B cell (primary cell): ENCODE data around the gene SSUH2. TPM values are rescaled to one million over a fixed set of nuclear protein-coding genes. Genes with fewer than 3 reads are reported as not detected.

Experiments
- ATAC-seq: fragments of 200-7000 bp; cut with Tn5 transposase; one replicate; pipeline ENCODE4 v1.10.0; 2021; ENCODE audit warnings: low read depth, mild to moderate bottlenecking, moderate number of reproducible peaks, moderate library complexity
- CTCF ChIA-PET: fragments of 350-600 bp; sonication (Branson Sonifier 250); formaldehyde crosslinking; loops from one replicate; lab custom pipeline; 2021; ENCODE audit warnings: antibody characterized with exemption, inconsistent platforms; lab: Charles Lee
- POLR2A ChIA-PET: fragments of 350-600 bp; sonication (Branson Sonifier 250); formaldehyde crosslinking; loops from one replicate; lab custom pipeline; 2021; ENCODE audit warnings: antibody characterized with exemption; lab: Charles Lee
- DNase-seq: peaks from one replicate; pipeline ENCODE4 v3.0.0; 2013
- H2AFZ ChIP-seq: 2 replicates; pipeline ENCODE4 v1.6.1; 2012; ENCODE audit warnings: mild to moderate bottlenecking, low read depth, low read length; ENCODE audit not compliant: insufficient read depth, poor library complexity, severe bottlenecking
- H3K27ac ChIP-seq, 2 donors: 1 replicate in 1 of 2; 2 replicates in 1 of 2; pipeline ENCODE4 v1.5.1; 2012 to 2013; ENCODE audit warnings: low read length in 2 of 2, mild to moderate bottlenecking in 2 of 2, moderate library complexity in 1 of 2
- H3K27me3 ChIP-seq, 4 experiments: fragments of 200-600 bp in 1 of 4; sonication (generic) in 1 of 4; replicated peaks in 1 of 4; 1 replicate in 2 of 4; 2 replicates in 2 of 4; pipeline versions ENCODE4 v1.6.1 to v1.7.0; 2013 to 2016; ENCODE audit warnings: low read length in 3 of 4, mild to moderate bottlenecking in 2 of 4, mixed read lengths in 1 of 4, moderate library complexity in 1 of 4; ENCODE audit not compliant: insufficient read depth in 4 of 4, control insufficient read depth in 3 of 4; ENCODE audit errors: control extremely low read depth in 1 of 4
- H3K36me3 ChIP-seq, 2 experiments: replicated peaks in 1 of 2; 1 replicate in 1 of 2; 2 replicates in 1 of 2; pipeline versions ENCODE4 v1.6.1 to v1.7.1; 2013; ENCODE audit warnings: low read length in 1 of 2; ENCODE audit not compliant: insufficient read depth in 2 of 2, control insufficient read depth in 1 of 2; ENCODE audit errors: control extremely low read depth in 1 of 2, extremely low read depth in 1 of 2
- H3K4me1 ChIP-seq, 2 donors: fragments of 200-600 bp in 1 of 2; sonication (generic) in 1 of 2; 1 replicate in 1 of 2; 2 replicates in 1 of 2; pipeline versions ENCODE4 v1.5.1 to v1.6.1; 2013 to 2017; ENCODE audit warnings: low read length in 2 of 2; ENCODE audit not compliant: control insufficient read depth in 2 of 2, insufficient read depth in 2 of 2
- H3K4me2 ChIP-seq: replicated peaks from 2 replicates; pipeline ENCODE3; 2012; ENCODE audit warnings: mild to moderate bottlenecking, low read depth, low read length; ENCODE audit not compliant: poor library complexity, severe bottlenecking
- H3K4me3 ChIP-seq, 5 experiments: fragments of 200-600 bp in 1 of 5; sonication (generic) in 1 of 5; 1 replicate in 3 of 5; 2 replicates in 2 of 5; pipeline versions ENCODE4 v1.5.1 to v1.7.0; 2011 to 2016; ENCODE audit warnings: low read length in 4 of 5, mild to moderate bottlenecking in 4 of 5, low read depth in 2 of 5, control low read depth in 1 of 5, moderate library complexity in 1 of 5; ENCODE audit not compliant: insufficient read depth in 1 of 5; ENCODE audit errors: control extremely low read depth in 1 of 5, extremely low read depth in 1 of 5
- H3K79me2 ChIP-seq: fragments of 200-600 bp; sonication (generic); one replicate; pipeline ENCODE4 v1.6.0; 2016; ENCODE audit warnings: low read length; ENCODE audit not compliant: control insufficient read depth, insufficient read depth
- H3K9ac ChIP-seq: fragments of 200-600 bp; sonication (generic); 2 replicates; pipeline ENCODE4 v1.6.1; 2017; ENCODE audit warnings: mild to moderate bottlenecking, low read length, moderate library complexity
- H3K9me3 ChIP-seq, 3 donors: one replicate each; pipeline versions ENCODE4 v1.6.1 to v1.7.1; 2013; ENCODE audit warnings: low read length in 2 of 3; ENCODE audit not compliant: control insufficient read depth in 2 of 3, insufficient read depth in 1 of 3; ENCODE audit errors: control extremely low read depth in 1 of 3
- H4K20me1 ChIP-seq: 2 replicates; pipeline ENCODE4 v1.6.0; 2012; ENCODE audit warnings: mild to moderate bottlenecking, low read length; ENCODE audit not compliant: insufficient read depth, control insufficient read depth, poor library complexity, severe bottlenecking
- H3K27ac Mint-ChIP-seq: one replicate; pipeline ENCODE4 v1.8.0; 2021; ENCODE audit warnings: mixed read lengths
- H3K27me3 Mint-ChIP-seq: one replicate; pipeline ENCODE4 v1.8.0; 2021; ENCODE audit warnings: mixed read lengths
- H3K4me1 Mint-ChIP-seq: one replicate; pipeline ENCODE4 v1.8.0; 2021; ENCODE audit warnings: mixed read lengths
- H3K4me3 Mint-ChIP-seq: one replicate; pipeline ENCODE4 v1.8.0; 2021; ENCODE audit warnings: mixed read lengths
- H3K9me3 Mint-ChIP-seq: one replicate; pipeline ENCODE4 v1.8.0; 2022; ENCODE audit warnings: mixed read lengths; ENCODE audit not compliant: insufficient read depth
- EZH2 ChIP-seq: IDR thresholded peaks from 2 replicates; pipeline ENCODE4 v1.6.1; 2012; ENCODE audit warnings: borderline replicate concordance, low read depth, mild to moderate bottlenecking, moderate library complexity, low read length; ENCODE audit not compliant: insufficient read depth, poor library complexity, severe bottlenecking
- WGBS: methylation state at CpG from one replicate; pipeline ENCODE4 v1.1.5; 2013; ENCODE audit warnings: missing lambda C conversion rate; ENCODE audit not compliant: insufficient coverage; 5-methylcytosine and 5-hydroxymethylcytosine counted together
- intact Hi-C: fragments of 100-400 bp; cut with micrococcal nuclease; formaldehyde crosslinking; loops from one replicate; pipeline ENCODE4 v1.10.0; 2022
- polyA plus RNA-seq: library from polyadenylated mRNA; depleted of rRNA; stranded (reverse); fragments of >200 nt; gene quantifications from 2 replicates; pipeline ENCODE4 v1.2.3, GENCODE V29; 2012
- total RNA-seq, 2 donors: library from RNA; stranded (reverse); fragments of 120-200 nt in 1 of 2; gene quantifications; 1 replicate in 1 of 2; 2 replicates in 1 of 2; pipeline versions ENCODE4 v1.2.3 to v1.2.4, GENCODE V29; 2013 to 2022
- TF ChIP-seq, protein P1 (sequence below): fragments of 200-600 bp; IDR thresholded peaks from one replicate; pipeline ENCODE4 v1.8.0; 2022; ENCODE audit warnings: antibody characterized with exemption, mild to moderate bottlenecking

Gene SSUH2
- total and polyA plus RNA-seq, 2 donors (not counting 1 experiment from before 2014, with no cell fraction given) = not detected

GRCh38 chr3:8629151-8630021 lies 15.2 kb downstream of the SSUH2 start:
- peaks cover 0 to 4% (median 0%) of the 10 kb centered on the region in 4 experiments for H3K27me3 ChIP-seq
- ChIA-PET POLR2A (no interaction called here), CTCF (no interaction called here)
- no peak overlapping the region for H3K27ac Mint-ChIP-seq
- intact Hi-C loops = no loop called here
- no peaks in the 10 kb centered on the region for H4K20me1 ChIP-seq
- no peak overlapping the region for H3K4me3 Mint-ChIP-seq
- peaks cover 14% of the 10 kb centered on the region for H3K27me3 Mint-ChIP-seq
- no peaks in the 10 kb centered on the region for H3K79me2 ChIP-seq
- H3K36me3 ChIP-seq = no peaks in the 10 kb centered on the region
- peaks cover 0 to 8% of the 10 kb centered on the region in 2 donors for H3K4me1 ChIP-seq
- H3K27ac ChIP-seq = no peak overlapping the region
- no peak for TF ChIP-seq EZH2
- TF ChIP-seq, protein P1, sequence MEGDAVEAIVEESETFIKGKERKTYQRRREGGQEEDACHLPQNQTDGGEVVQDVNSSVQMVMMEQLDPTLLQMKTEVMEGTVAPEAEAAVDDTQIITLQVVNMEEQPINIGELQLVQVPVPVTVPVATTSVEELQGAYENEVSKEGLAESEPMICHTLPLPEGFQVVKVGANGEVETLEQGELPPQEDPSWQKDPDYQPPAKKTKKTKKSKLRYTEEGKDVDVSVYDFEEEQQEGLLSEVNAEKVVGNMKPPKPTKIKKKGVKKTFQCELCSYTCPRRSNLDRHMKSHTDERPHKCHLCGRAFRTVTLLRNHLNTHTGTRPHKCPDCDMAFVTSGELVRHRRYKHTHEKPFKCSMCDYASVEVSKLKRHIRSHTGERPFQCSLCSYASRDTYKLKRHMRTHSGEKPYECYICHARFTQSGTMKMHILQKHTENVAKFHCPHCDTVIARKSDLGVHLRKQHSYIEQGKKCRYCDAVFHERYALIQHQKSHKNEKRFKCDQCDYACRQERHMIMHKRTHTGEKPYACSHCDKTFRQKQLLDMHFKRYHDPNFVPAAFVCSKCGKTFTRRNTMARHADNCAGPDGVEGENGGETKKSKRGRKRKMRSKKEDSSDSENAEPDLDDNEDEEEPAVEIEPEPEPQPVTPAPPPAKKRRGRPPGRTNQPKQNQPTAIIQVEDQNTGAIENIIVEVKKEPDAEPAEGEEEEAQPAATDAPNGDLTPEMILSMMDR = no peak
- no peak overlapping the region for H2AFZ ChIP-seq
- peak; percentile 9 for DNase-seq
- H3K9ac ChIP-seq = no peak overlapping the region
- H3K9me3 Mint-ChIP-seq = no peaks in the 10 kb centered on the region
- no peak for ATAC-seq
- H3K4me3 ChIP-seq = no peak overlapping the region
- WGBS = 57% methylated on average over 10 of the region's 16 CpGs
- peaks cover 5% of the 10 kb centered on the region for H3K4me1 Mint-ChIP-seq
- no peak overlapping the region for H3K4me2 ChIP-seq
- no peaks in the 10 kb centered on the region for H3K9me3 ChIP-seq

GRCh38 chr3:8627949-8628348 lies 16.6 kb downstream of the SSUH2 start:
- ATAC-seq = no peak
- WGBS = 93% methylated on average over 5 of the region's 5 CpGs
- H3K4me1 Mint-ChIP-seq = peaks cover 10% of the 10 kb centered on the region
- ChIA-PET POLR2A (no interaction called here), CTCF (no interaction called here)
- no peaks in the 10 kb centered on the region for H4K20me1 ChIP-seq
- no peak overlapping the region for H3K9ac ChIP-seq
- intact Hi-C loops = no loop called here
- no peaks in the 10 kb centered on the region for H3K9me3 ChIP-seq
- H3K4me1 ChIP-seq = peaks cover 0 to 12% of the 10 kb centered on the region in 2 donors
- H3K4me2 ChIP-seq = no peak overlapping the region
- no peak overlapping the region for H3K27ac Mint-ChIP-seq
- H3K4me3 ChIP-seq = no peak overlapping the region
- H2AFZ ChIP-seq = no peak overlapping the region
- H3K27me3 ChIP-seq = peaks cover 0 to 11% (median 0%) of the 10 kb centered on the region in 4 experiments
- no peaks in the 10 kb centered on the region for H3K79me2 ChIP-seq
- no peak overlapping the region for H3K4me3 Mint-ChIP-seq
- DNase-seq = no peak
- no peaks in the 10 kb centered on the region for H3K36me3 ChIP-seq
- H3K9me3 Mint-ChIP-seq = no peaks in the 10 kb centered on the region
- TF ChIP-seq, protein P1 = no peak
- TF ChIP-seq EZH2 = no peak
- no peak overlapping the region for H3K27ac ChIP-seq
- peaks cover 14% of the 10 kb centered on the region for H3K27me3 Mint-ChIP-seq
